B cell (primary cell): Measurements from ENCODE around the gene GRIN2D. TPM values are rescaled to one million over a fixed set of nuclear protein-coding genes. Genes with fewer than 3 reads are reported as not detected.

Source experiments
- ATAC-seq: fragments of 200-7000 bp; cut with Tn5 transposase; one replicate; pipeline ENCODE4 v1.10.0; 2021; ENCODE audit warnings: low read depth, mild to moderate bottlenecking, moderate number of reproducible peaks, moderate library complexity
- CTCF ChIA-PET: fragments of 350-600 bp; sonication (Branson Sonifier 250); formaldehyde crosslinking; loops from one replicate; lab custom pipeline; 2021; ENCODE audit warnings: antibody characterized with exemption, inconsistent platforms; lab: Charles Lee
- POLR2A ChIA-PET: fragments of 350-600 bp; sonication (Branson Sonifier 250); formaldehyde crosslinking; loops from one replicate; lab custom pipeline; 2021; ENCODE audit warnings: antibody characterized with exemption; lab: Charles Lee
- DNase-seq: peaks from one replicate; pipeline ENCODE4 v3.0.0; 2013
- H2AFZ ChIP-seq: 2 replicates; pipeline ENCODE4 v1.6.1; 2012; ENCODE audit warnings: mild to moderate bottlenecking, low read depth, low read length; ENCODE audit not compliant: insufficient read depth, poor library complexity, severe bottlenecking
- H3K27ac ChIP-seq, 2 donors: 1 replicate in 1 of 2; 2 replicates in 1 of 2; pipeline ENCODE4 v1.5.1; 2012 to 2013; ENCODE audit warnings: low read length in 2 of 2, mild to moderate bottlenecking in 2 of 2, moderate library complexity in 1 of 2
- H3K27me3 ChIP-seq, 4 experiments: fragments of 200-600 bp in 1 of 4; sonication (generic) in 1 of 4; replicated peaks in 1 of 4; 1 replicate in 2 of 4; 2 replicates in 2 of 4; pipeline versions ENCODE4 v1.6.1 to v1.7.0; 2013 to 2016; ENCODE audit warnings: low read length in 3 of 4, mild to moderate bottlenecking in 2 of 4, mixed read lengths in 1 of 4, moderate library complexity in 1 of 4; ENCODE audit not compliant: insufficient read depth in 4 of 4, control insufficient read depth in 3 of 4; ENCODE audit errors: control extremely low read depth in 1 of 4
- H3K36me3 ChIP-seq, 2 experiments: replicated peaks in 1 of 2; 1 replicate in 1 of 2; 2 replicates in 1 of 2; pipeline versions ENCODE4 v1.6.1 to v1.7.1; 2013; ENCODE audit warnings: low read length in 1 of 2; ENCODE audit not compliant: insufficient read depth in 2 of 2, control insufficient read depth in 1 of 2; ENCODE audit errors: control extremely low read depth in 1 of 2, extremely low read depth in 1 of 2
- H3K4me1 ChIP-seq, 2 donors: fragments of 200-600 bp in 1 of 2; sonication (generic) in 1 of 2; 1 replicate in 1 of 2; 2 replicates in 1 of 2; pipeline versions ENCODE4 v1.5.1 to v1.6.1; 2013 to 2017; ENCODE audit warnings: low read length in 2 of 2; ENCODE audit not compliant: control insufficient read depth in 2 of 2, insufficient read depth in 2 of 2
- H3K4me2 ChIP-seq: replicated peaks from 2 replicates; pipeline ENCODE3; 2012; ENCODE audit warnings: mild to moderate bottlenecking, low read depth, low read length; ENCODE audit not compliant: poor library complexity, severe bottlenecking
- H3K4me3 ChIP-seq, 5 experiments: fragments of 200-600 bp in 1 of 5; sonication (generic) in 1 of 5; 1 replicate in 3 of 5; 2 replicates in 2 of 5; pipeline versions ENCODE4 v1.5.1 to v1.7.0; 2011 to 2016; ENCODE audit warnings: low read length in 4 of 5, mild to moderate bottlenecking in 4 of 5, low read depth in 2 of 5, control low read depth in 1 of 5, moderate library complexity in 1 of 5; ENCODE audit not compliant: insufficient read depth in 1 of 5; ENCODE audit errors: control extremely low read depth in 1 of 5, extremely low read depth in 1 of 5
- H3K79me2 ChIP-seq: fragments of 200-600 bp; sonication (generic); one replicate; pipeline ENCODE4 v1.6.0; 2016; ENCODE audit warnings: low read length; ENCODE audit not compliant: control insufficient read depth, insufficient read depth
- H3K9ac ChIP-seq: fragments of 200-600 bp; sonication (generic); 2 replicates; pipeline ENCODE4 v1.6.1; 2017; ENCODE audit warnings: mild to moderate bottlenecking, low read length, moderate library complexity
- H3K9me3 ChIP-seq, 3 donors: one replicate each; pipeline versions ENCODE4 v1.6.1 to v1.7.1; 2013; ENCODE audit warnings: low read length in 2 of 3; ENCODE audit not compliant: control insufficient read depth in 2 of 3, insufficient read depth in 1 of 3; ENCODE audit errors: control extremely low read depth in 1 of 3
- H4K20me1 ChIP-seq: 2 replicates; pipeline ENCODE4 v1.6.0; 2012; ENCODE audit warnings: mild to moderate bottlenecking, low read length; ENCODE audit not compliant: insufficient read depth, control insufficient read depth, poor library complexity, severe bottlenecking
- H3K27ac Mint-ChIP-seq: one replicate; pipeline ENCODE4 v1.8.0; 2021; ENCODE audit warnings: mixed read lengths
- H3K27me3 Mint-ChIP-seq: one replicate; pipeline ENCODE4 v1.8.0; 2021; ENCODE audit warnings: mixed read lengths
- H3K4me1 Mint-ChIP-seq: one replicate; pipeline ENCODE4 v1.8.0; 2021; ENCODE audit warnings: mixed read lengths
- H3K4me3 Mint-ChIP-seq: one replicate; pipeline ENCODE4 v1.8.0; 2021; ENCODE audit warnings: mixed read lengths
- H3K9me3 Mint-ChIP-seq: one replicate; pipeline ENCODE4 v1.8.0; 2022; ENCODE audit warnings: mixed read lengths; ENCODE audit not compliant: insufficient read depth
- CTCF ChIP-seq: fragments of 200-600 bp; IDR thresholded peaks from one replicate; pipeline ENCODE4 v1.8.0; 2022; ENCODE audit warnings: antibody characterized with exemption, mild to moderate bottlenecking
- EZH2 ChIP-seq: IDR thresholded peaks from 2 replicates; pipeline ENCODE4 v1.6.1; 2012; ENCODE audit warnings: borderline replicate concordance, low read depth, mild to moderate bottlenecking, moderate library complexity, low read length; ENCODE audit not compliant: insufficient read depth, poor library complexity, severe bottlenecking
- WGBS: methylation state at CpG from one replicate; pipeline ENCODE4 v1.1.5; 2013; ENCODE audit warnings: missing lambda C conversion rate; ENCODE audit not compliant: insufficient coverage; 5-methylcytosine and 5-hydroxymethylcytosine counted together
- intact Hi-C: fragments of 100-400 bp; cut with micrococcal nuclease; formaldehyde crosslinking; loops from one replicate; pipeline ENCODE4 v1.10.0; 2022
- polyA plus RNA-seq: library from polyadenylated mRNA; depleted of rRNA; stranded (reverse); fragments of >200 nt; gene quantifications from 2 replicates; pipeline ENCODE4 v1.2.3, GENCODE V29; 2012
- total RNA-seq, 2 donors: library from RNA; stranded (reverse); fragments of 120-200 nt in 1 of 2; gene quantifications; 1 replicate in 1 of 2; 2 replicates in 1 of 2; pipeline versions ENCODE4 v1.2.3 to v1.2.4, GENCODE V29; 2013 to 2022

GRIN2D gene
- total and polyA plus RNA-seq, 2 donors (not counting 1 experiment from before 2014, with no cell fraction given): not detected

GRCh38 chr19:48390188-48391099 is 3.0 kb upstream of the GRIN2D start:
- Mint-ChIP-seq H3K27me3 (peaks cover 18% of the 10 kb centered on the region), H3K4me3 (peak overlapping the region; percentile 95), H3K4me1 (peaks cover 23% of the 10 kb centered on the region), H3K9me3 (no peaks in the 10 kb centered on the region), H3K27ac (peak overlapping the region; percentile 92)
- H3K9me3 ChIP-seq: peaks cover 0 to 14% (median 0%) of the 10 kb centered on the region in 3 donors
- CTCF ChIA-PET: interaction anchor here (0.9 to 2.2 kb wide), 21 partner anchors 9 to 218 kb away, joined by 3 to 21 read pairs (median 5); partner anchors contain the start of genes SYNGR4 and TMEM143
- ATAC-seq: peak; percentile 60
- peak overlapping the region; percentile 90 for H3K9ac ChIP-seq
- intact Hi-C loops: loop anchor here (1.0 to 10.0 kb wide), 8 partner anchors 9 to 218 kb away; partner anchors contain the start of genes CYTH2, GRWD1 and SYNGR4
- DNase-seq: peak; percentile 83
- POLR2A ChIA-PET: interaction anchor here (0.6 to 1.4 kb wide), 4 partner anchors 27 to 79 kb away, joined by 3 to 12 read pairs (median 4); partner anchors contain the start of genes SYNGR4 and TMEM143
- peaks cover 0 to 30% (median 16%) of the 10 kb centered on the region in 4 experiments for H3K27me3 ChIP-seq
- peak overlapping the region; percentile 71 to 93 (median 85) for H3K4me3 ChIP-seq
- H3K4me2 ChIP-seq: peak overlapping the region; percentile 93
- H3K27ac ChIP-seq: peak overlapping the region; percentile 79 to 80
- H3K4me1 ChIP-seq: peaks cover 31 to 39% of the 10 kb centered on the region in 2 donors
- H3K36me3 ChIP-seq: peaks cover 0 to 31% of the 10 kb centered on the region in 2 experiments
- WGBS: 2% methylated on average over 16 of the region's 24 CpGs
- H4K20me1 ChIP-seq: no peaks in the 10 kb centered on the region
- peak overlapping the region; percentile 81 for H2AFZ ChIP-seq
- peaks cover 18% of the 10 kb centered on the region for H3K79me2 ChIP-seq
- TF ChIP-seq EZH2 (no peak), CTCF (peak; percentile 44)
